ENCODE data around the gene SH3TC1.

The SH3TC1 gene

DNA sequence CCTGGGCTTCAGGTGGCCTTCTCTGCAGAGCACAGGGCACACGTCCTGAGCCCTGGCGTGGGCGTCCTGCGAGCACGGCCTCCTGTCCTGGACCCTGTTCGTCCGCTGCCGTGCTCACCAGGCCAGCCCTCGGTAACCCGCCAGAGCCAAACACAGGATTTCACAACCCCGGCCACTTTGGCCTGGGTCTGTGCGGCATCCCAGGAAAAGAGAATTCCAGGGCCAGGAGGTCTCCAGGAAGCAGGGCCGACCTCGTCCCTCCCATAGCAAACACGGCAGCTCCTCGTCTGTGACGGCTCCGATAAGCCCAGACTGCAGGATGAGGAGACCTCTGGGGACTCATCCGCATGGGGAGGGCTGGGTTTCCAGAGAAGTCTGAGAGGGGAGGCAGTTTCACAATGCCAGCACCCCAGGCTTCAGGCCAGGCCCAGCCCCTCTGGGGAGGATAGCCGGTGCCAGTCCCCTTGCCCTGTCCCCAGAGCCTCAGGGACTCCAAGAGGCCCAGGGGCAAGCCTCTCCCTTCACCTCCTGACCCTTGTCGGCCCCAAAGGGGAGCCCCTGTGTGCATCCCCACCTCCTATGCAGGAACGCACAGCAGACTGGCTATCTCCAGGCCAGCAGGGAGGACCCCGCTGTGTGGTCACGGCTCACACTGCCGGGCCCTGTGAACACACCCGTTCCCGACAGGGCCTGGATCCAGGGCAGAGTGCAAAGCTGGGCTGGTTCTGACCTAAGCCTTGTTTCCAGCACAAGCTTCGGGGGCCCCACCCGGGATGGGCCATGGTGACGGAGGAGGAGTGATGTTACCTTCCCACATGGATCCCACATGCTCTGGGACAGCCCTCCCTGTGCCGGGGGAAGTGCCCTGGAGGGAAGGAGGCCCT is 48.2 kb downstream of the SH3TC1 start:
- no peak for DNase-seq

DNA sequence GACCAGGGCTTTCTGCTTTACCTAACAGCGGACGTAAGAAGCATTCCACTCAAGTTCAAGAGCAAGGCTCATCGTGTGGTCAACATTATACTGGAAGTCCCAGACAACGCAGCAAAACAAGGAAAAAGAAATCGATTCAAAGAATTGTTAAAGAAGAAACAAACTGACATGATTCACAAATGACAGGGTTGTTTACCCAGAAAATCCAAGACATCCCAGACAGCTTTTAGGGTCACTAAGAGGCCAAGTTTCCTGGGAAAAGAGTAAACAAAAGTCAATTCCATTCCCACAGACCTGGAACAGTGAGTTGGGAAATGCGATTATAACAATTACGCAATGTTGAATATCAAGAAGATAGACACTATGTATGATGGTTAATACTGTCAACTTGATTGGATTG is 49.0 kb downstream of the SH3TC1 start:
- no peak for DNase-seq

- no peak for DNase-seq
Observed at GRCh38 chr4:8250227-8250626, 51.1 kb downstream of the SH3TC1 start.

- DNase-seq: no peak
Observed at GRCh38 chr4:8250637-8251036, 51.5 kb downstream of the SH3TC1 start.

GRCh38 chr4:8251110-8251883 is 52.2 kb downstream of the SH3TC1 start:
- DNase-seq: no peak

- DNase-seq: no peak
Observed at GRCh38 chr4:8252301-8253173, 53.4 kb downstream of the SH3TC1 start.

DNA sequence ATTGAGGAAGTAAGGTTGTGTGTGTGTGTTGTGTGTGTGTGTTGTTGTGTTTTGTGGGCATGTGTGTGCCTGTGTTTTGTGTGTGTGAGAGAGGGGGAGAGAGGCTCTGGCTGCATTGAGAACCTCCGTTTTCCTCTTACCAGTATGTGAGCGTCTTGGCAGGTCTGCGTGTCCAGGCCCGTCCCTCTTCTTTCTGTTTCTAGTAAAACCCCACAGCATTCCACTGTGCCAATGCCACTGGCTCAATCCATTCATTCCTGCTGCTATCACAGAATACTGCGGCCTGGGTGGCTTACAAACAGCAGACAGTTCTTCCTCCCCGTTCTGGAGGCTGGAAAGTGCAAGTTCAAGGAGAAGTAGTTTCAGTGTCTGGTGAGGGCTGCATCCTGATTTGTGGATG is 55.0 kb downstream of the SH3TC1 start:
- no peak for DNase-seq

DNA sequence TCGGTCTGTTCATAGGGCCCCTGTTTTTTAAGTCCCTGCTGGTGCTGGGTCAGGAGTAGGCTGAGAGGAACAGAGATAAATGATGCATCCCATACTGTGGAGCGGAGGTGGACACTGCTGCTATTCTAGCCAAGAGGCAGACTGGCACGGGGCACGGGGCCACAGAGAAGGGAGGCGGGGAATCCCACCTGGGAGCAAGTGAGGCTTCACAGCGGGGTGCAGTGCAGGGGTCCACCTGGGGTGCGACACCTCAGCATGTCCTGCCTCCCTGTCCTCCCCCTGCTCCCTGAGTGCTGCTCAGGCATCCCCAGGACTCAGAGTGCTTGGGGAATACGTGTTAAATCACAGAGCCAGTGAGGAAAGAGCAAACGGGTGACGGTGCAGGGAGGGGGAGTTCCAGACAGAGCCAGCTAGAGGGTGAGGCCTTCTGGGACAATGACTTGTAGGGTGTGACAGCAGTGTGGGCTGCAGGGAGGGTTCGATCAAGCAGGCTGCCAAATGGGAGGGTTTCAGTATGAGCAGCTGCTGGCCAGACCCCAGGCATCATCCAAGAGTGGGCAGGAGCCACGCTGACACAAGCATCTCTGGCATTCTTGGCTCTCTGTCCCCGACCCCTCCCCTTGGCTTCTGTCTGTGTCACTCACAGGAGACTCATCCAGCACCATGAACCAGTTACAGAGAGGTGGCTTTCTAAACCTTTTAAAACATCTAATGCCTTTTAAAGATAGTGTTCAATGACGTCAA is 56.8 kb downstream of the SH3TC1 start:
- no peak for DNase-seq

- no peak for DNase-seq
Observed at GRCh38 chr4:8257854-8258253, 58.8 kb downstream of the SH3TC1 start.

GRCh38 chr4:8258552-8259212 is 59.6 kb downstream of the SH3TC1 start:
- no peak for DNase-seq

DNA sequence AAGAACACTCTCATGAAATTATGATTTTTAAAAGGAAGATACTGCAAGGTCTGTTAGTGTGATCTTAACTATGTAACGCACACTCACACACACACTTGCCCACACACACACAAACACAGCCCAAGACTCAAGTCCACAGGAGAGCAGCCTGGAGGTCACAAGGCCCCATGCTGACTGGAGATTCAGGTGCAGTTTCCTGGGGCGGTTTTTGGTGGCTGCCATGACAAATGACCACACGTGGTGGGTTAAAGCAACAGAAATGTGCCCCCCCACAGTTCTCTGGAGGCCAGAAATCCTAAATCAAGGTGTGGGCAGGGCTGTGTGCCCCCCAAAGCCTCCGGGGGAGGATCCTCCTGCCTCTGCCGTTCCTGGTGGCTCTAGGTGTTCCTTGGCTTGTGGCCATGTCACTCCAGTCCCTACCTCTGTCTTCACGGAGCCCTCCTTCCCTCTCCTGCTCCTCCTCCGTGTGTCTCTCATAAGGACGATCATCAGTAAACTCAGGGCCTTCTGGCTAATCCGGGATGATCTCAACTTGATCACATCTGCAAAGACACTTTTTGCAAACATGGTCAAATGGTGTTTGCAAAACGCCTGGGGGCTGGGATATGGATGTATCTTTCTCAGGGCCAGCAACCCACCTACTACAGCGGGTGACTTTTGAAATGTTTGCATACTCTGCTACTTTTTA is 60.8 kb downstream of the SH3TC1 start:
- no peak for DNase-seq

DNA sequence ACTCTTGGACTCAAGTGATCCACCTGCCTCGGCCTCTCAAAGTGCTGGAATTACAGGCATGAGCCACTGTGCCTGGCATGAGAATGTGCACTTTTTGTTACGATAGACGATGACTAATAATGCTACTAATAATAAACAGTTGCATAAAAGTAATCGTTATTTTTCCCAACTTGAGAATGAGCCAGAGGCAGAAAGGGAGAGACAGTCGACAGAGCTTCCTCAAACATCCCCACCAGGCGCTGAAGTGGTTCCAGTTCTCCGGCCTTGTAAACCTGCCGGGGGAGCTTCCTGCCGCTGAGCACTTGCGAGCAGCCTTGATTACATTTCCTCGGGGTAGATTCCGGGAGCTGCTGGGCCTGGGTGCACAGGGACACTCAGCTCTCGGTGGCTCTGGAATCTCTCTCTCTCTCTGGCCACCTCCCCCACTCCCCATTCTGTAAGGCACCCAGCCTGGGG is 61.6 kb downstream of the SH3TC1 start:
- DNase-seq: no peak

DNA sequence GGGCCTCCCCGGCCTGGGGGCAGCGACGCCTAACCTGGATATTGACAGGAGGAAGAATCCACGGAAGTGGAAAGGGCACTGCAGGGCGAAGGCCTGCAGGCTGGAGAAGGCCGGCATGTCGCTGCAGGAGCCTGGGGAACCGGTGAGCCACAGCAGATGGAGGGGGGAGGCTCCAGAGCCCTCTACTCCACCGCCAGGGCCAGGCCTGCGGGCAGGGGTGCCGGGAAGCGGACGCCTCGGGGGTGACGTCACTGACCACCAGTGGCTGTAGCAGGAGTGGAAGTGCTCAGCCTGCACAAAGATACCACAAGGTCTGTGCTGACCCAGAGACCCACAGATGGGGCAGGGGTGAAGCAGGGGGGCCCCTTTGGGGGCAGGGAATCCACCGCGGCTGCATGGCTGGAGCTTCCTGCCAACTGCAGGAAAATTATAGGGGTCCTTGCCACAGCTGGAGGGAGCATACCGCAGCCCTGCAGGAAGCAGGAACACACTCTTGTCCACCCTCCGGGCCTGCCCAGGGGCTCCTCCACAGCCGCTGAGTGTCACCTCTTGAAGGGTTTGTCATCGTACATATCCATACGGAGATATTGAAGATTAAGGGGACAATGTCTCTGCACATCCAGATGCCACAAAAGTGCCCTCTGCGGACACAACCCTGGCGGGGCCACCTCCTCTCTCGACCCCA is 62.9 kb downstream of the SH3TC1 start:
- DNase-seq: no peak

DNA sequence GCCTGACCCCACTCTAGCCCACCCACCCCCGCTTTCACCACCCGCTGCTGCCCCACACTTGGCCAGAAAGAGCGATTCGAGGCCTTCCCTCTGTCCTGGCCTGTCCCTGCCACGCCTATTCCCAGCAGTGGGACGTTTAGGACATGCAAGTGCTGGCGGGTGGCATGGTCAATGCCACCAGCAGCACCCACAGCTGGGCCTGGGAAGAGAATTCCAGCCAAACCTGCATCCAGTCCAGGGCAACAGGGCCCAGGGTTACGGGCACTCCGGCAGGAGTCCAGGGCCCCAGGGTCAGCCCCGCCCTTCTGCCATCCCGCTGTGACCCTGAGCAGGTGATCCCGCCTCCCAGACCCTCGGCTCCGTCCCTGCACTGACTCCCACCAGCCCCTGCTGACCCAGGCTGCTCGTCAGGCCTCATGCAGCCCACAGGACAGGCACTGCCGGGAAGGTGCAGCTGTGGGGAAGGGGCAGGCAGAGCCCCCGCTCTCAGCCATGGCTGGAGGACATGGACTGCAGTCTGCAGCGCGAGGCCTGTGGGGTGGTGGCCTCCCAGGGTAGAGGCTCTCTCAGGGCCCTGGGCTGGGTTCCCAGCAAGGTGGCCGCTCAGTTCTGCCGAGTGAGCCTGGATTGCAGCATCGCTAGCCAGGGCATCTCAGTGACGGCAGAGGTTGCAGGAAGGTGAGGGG is 63.7 kb downstream of the SH3TC1 start:
- DNase-seq: no peak

DNA sequence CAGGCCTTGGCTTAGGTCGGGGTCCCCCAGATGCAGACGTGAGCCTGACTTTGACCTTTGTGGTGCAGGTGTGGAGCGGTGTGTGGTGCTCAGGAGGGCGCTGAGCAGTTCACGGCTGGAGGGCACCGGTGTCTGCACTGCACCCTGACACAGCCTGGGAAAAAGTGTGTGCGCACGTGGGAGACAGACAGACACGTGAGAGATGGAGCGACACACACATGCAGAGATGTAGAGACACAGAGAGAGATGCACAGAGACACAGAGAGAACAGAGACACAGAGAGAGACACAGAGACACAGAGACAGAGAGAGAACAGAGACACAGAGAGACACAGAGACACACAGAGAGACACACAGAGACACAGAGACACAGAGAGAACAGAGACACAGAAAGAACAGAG is 64.3 kb downstream of the SH3TC1 start:
- no peak for DNase-seq

GRCh38 chr4:8264106-8264505 is 65.0 kb downstream of the SH3TC1 start:
- DNase-seq: no peak

DNA sequence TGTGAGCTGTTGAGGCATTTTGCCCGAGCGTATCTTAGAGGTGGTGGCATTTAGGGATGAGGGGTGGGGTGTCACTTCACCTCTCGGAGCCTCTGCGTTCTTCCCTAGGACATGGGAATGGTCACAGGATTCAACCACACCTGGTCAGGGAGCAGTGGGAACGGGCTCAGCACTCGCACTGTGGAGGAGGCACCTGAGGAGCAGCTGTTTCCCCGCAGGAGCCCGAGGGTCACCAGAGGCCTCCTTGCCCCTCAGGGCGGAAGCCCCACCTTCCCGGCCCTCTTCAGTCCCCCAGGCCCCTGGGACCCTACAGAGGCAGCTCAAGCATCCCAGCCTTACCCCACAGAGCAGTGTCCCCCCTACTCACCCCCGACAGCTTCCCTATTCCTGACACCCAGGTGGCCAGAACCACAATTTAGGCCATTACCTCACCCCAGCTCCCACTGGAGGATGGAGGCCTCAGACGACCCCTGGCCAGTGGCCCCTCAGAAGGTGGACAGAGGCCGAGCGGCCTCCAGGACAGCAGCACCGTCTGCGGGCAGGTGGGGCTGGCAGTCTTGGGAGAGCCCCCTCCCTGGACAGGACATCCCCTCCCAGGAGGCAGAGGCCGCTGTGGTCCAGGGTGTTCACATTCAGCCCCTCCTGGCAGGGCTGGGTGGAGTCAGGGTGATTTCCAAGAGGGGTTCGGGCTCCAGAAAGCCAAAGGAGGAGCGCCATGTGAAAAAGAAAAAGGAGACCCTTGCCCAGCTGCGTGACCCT is 66.3 kb downstream of the SH3TC1 start:
- no peak for DNase-seq

GRCh38 chr4:8266088-8266487 is 67.0 kb downstream of the SH3TC1 start:
- DNase-seq: no peak

- no peak for DNase-seq
Observed at GRCh38 chr4:8266508-8266907, 67.4 kb downstream of the SH3TC1 start.

Data from activated T-cell treated with anti-CD3 and anti-CD28 coated beads for 4 hours (primary cell).